ENCODE data around the gene TBATA. TPM values are rescaled to one million over a fixed set of nuclear protein-coding genes. Genes with fewer than 3 reads are reported as not detected.

Gene TBATA
- total RNA-seq, 1 experiment from 2014 or later, result not detected

GRCh38 chr10:70804421-70804808 lies 19.2 kb upstream of the TBATA start:
- Mint-ChIP-seq H3K27ac (no peak overlapping the region), H3K36me3 (no peaks in the 10 kb centered on the region), H3K4me1 (peaks cover 18% of the 10 kb centered on the region), H3K4me3 (no peak overlapping the region), H3K9me3 (peaks cover 21% of the 10 kb centered on the region), H3K27me3 (ENCODE audit: low read depth) (peaks cover 2% of the 10 kb centered on the region)
- TF ChIP-seq, protein P1, sequence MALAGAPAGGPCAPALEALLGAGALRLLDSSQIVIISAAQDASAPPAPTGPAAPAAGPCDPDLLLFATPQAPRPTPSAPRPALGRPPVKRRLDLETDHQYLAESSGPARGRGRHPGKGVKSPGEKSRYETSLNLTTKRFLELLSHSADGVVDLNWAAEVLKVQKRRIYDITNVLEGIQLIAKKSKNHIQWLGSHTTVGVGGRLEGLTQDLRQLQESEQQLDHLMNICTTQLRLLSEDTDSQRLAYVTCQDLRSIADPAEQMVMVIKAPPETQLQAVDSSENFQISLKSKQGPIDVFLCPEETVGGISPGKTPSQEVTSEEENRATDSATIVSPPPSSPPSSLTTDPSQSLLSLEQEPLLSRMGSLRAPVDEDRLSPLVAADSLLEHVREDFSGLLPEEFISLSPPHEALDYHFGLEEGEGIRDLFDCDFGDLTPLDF (CRISPR knock-in tag; IDR thresholded peaks at IDR 0.05), result no peak
- TF ChIP-seq EMX1 (CRISPR knock-in tag; IDR thresholded peaks at IDR 0.05), result no peak
- TF ChIP-seq IRF1 (CRISPR knock-in tag; IDR thresholded peaks at IDR 0.05), result no peak
- no peak for TF ChIP-seq NR1H2 (CRISPR knock-in tag; IDR thresholded peaks at IDR 0.05)
- no peak for TF ChIP-seq HMGA2 (CRISPR knock-in tag; IDR thresholded peaks at IDR 0.05)
- TF ChIP-seq, protein P2, sequence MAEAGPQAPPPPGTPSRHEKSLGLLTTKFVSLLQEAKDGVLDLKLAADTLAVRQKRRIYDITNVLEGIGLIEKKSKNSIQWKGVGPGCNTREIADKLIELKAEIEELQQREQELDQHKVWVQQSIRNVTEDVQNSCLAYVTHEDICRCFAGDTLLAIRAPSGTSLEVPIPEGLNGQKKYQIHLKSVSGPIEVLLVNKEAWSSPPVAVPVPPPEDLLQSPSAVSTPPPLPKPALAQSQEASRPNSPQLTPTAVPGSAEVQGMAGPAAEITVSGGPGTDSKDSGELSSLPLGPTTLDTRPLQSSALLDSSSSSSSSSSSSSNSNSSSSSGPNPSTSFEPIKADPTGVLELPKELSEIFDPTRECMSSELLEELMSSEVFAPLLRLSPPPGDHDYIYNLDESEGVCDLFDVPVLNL (CRISPR knock-in tag; IDR thresholded peaks at IDR 0.05; ENCODE audit: borderline replicate concordance, low read depth), result no peak
- no peak for TF ChIP-seq ZNF512 (CRISPR knock-in tag; IDR thresholded peaks at IDR 0.05; ENCODE audit: borderline replicate concordance)
- DNase-seq (ENCODE audit: low spot score) (no peak), ATAC-seq (no peak)
- ChIA-PET CTCF (no interaction called here), POLR2A (no interaction called here)

DNA sequence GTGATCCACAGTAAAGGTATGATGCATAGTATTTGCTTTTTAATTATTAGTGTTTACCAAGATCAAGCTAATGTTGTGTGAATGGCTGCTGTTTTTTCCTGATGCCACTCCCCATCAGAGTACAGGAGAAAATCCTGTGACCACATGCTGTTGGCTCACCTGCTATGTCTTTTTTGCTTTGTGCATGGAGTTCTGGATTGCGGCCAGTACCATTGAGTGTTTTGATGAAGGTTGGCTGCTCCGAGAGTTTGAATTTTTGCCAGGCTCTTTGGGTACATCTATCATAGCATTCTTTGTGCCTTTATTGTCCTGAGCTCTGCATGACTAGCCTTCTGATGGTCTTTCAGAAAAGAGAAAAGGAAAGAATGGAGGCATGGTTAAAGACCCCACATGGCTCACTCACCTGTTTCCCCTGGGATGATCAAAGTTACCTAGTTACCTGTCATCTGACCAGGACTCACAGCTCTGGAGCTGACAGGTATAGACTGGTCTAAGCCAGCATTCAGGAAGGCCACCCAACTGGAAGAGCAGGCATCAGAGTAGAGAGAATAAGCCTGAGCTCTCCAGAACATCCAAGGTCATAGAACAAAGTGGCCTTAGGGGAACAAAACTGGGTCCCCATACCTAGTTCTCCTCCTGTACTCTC lies 18.7 kb upstream of the TBATA start:
- H3K9me3 Mint-ChIP-seq, result peaks cover 24% of the 10 kb centered on the region
- H3K4me1 Mint-ChIP-seq, result peaks cover 14% of the 10 kb centered on the region
- DNase-seq (ENCODE audit: low spot score), result no peak
- TF ChIP-seq ZNF416 (CRISPR knock-in tag; IDR thresholded peaks at IDR 0.05) (no peak), ZNF423 (CRISPR knock-in tag; IDR thresholded peaks at IDR 0.05) (no peak), NR3C1 (CRISPR knock-in tag; conservative IDR thresholded peaks at IDR 0.05; ENCODE audit: low read depth) (no peak), ZNF138 (CRISPR knock-in tag; conservative IDR thresholded peaks at IDR 0.05) (no peak), CDX4 (CRISPR knock-in tag; IDR thresholded peaks at IDR 0.05; ENCODE audit: borderline replicate concordance) (no peak), TEAD1 (CRISPR knock-in tag; IDR thresholded peaks at IDR 0.05) (no peak), ZBTB21 (CRISPR knock-in tag; IDR thresholded peaks at IDR 0.05; ENCODE audit: borderline replicate concordance) (no peak), AFF4 (CRISPR knock-in tag; IDR thresholded peaks at IDR 0.05; ENCODE audit: borderline replicate concordance) (no peak), EMX1 (CRISPR knock-in tag; IDR thresholded peaks at IDR 0.05) (no peak)
- TF ChIP-seq, protein P3, sequence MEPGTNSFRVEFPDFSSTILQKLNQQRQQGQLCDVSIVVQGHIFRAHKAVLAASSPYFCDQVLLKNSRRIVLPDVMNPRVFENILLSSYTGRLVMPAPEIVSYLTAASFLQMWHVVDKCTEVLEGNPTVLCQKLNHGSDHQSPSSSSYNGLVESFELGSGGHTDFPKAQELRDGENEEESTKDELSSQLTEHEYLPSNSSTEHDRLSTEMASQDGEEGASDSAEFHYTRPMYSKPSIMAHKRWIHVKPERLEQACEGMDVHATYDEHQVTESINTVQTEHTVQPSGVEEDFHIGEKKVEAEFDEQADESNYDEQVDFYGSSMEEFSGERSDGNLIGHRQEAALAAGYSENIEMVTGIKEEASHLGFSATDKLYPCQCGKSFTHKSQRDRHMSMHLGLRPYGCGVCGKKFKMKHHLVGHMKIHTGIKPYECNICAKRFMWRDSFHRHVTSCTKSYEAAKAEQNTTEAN (CRISPR knock-in tag; IDR thresholded peaks at IDR 0.05), result no peak
- TF ChIP-seq, protein P4, sequence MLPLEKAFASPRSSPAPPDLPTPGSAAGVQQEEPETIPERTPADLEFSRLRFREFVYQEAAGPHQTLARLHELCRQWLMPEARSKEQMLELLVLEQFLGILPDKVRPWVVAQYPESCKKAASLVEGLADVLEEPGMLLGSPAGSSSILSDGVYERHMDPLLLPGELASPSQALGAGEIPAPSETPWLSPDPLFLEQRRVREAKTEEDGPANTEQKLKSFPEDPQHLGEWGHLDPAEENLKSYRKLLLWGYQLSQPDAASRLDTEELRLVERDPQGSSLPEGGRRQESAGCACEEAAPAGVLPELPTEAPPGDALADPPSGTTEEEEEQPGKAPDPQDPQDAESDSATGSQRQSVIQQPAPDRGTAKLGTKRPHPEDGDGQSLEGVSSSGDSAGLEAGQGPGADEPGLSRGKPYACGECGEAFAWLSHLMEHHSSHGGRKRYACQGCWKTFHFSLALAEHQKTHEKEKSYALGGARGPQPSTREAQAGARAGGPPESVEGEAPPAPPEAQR (CRISPR knock-in tag; IDR thresholded peaks at IDR 0.05), result no peak
- TF ChIP-seq, protein P5, sequence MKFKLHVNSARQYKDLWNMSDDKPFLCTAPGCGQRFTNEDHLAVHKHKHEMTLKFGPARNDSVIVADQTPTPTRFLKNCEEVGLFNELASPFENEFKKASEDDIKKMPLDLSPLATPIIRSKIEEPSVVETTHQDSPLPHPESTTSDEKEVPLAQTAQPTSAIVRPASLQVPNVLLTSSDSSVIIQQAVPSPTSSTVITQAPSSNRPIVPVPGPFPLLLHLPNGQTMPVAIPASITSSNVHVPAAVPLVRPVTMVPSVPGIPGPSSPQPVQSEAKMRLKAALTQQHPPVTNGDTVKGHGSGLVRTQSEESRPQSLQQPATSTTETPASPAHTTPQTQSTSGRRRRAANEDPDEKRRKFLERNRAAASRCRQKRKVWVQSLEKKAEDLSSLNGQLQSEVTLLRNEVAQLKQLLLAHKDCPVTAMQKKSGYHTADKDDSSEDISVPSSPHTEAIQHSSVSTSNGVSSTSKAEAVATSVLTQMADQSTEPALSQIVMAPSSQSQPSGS (CRISPR knock-in tag; IDR thresholded peaks at IDR 0.05; ENCODE audit: borderline replicate concordance, low read depth), result no peak
- no peak for ATAC-seq
- H3K27me3 Mint-ChIP-seq (ENCODE audit: low read depth), result peaks cover 4% of the 10 kb centered on the region
- POLR2A ChIA-PET, result no interaction called here
- no peaks in the 10 kb centered on the region for H3K36me3 Mint-ChIP-seq
- no peak overlapping the region for H3K4me3 Mint-ChIP-seq
- H3K27ac Mint-ChIP-seq, result no peak overlapping the region
- CTCF ChIA-PET, result no interaction called here
